ENCODE measurements around the gene GTF2H4. TPM values are rescaled to one million over a fixed set of nuclear protein-coding genes. Genes with fewer than 3 reads are reported as not detected.
A peak's percentile ranks its signal among the peaks of the same experiment; 100 is the strongest.

The GTF2H4 gene
- total and polyA plus RNA-seq, 12 donors: 3.7 to 71.9 (median 29.9) TPM

- peaks cover 28 to 53% of the 10 kb centered on the region in 2 donors for H3K4me1 ChIP-seq (replicated peaks in 1 of 2)
- WGBS, 4 donors: 81 to 91% (median 86%) methylated on average over 12 to 16 of the region's 16 CpGs
- intact Hi-C loops (cut with DNase I): loop anchor here in 1 of 2 donors (10.0 kb wide), 1 partner anchor 136 kb away; the partner anchor contains the start of genes FLOT1 and IER3
Observed at GRCh38 chr6:30880698-30881252, 27.2 kb upstream of the GTF2H4 start.

GRCh38 chr6:30881392-30882203, 26.4 kb upstream of the GTF2H4 start:
- DNase-seq: no peak
- no peaks in the 10 kb centered on the region for H3K36me3 ChIP-seq (replicated peaks in 1 of 2)
- H3K9me3 ChIP-seq (replicated peaks in 1 of 3): no peaks in the 10 kb centered on the region
- TF ChIP-seq POLR2A (IDR thresholded peaks at IDR 0.05): no peak
- TF ChIP-seq, protein P1, sequence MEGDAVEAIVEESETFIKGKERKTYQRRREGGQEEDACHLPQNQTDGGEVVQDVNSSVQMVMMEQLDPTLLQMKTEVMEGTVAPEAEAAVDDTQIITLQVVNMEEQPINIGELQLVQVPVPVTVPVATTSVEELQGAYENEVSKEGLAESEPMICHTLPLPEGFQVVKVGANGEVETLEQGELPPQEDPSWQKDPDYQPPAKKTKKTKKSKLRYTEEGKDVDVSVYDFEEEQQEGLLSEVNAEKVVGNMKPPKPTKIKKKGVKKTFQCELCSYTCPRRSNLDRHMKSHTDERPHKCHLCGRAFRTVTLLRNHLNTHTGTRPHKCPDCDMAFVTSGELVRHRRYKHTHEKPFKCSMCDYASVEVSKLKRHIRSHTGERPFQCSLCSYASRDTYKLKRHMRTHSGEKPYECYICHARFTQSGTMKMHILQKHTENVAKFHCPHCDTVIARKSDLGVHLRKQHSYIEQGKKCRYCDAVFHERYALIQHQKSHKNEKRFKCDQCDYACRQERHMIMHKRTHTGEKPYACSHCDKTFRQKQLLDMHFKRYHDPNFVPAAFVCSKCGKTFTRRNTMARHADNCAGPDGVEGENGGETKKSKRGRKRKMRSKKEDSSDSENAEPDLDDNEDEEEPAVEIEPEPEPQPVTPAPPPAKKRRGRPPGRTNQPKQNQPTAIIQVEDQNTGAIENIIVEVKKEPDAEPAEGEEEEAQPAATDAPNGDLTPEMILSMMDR (IDR thresholded peaks at IDR 0.05): no peak
- H3K27me3 ChIP-seq: no peaks in the 10 kb centered on the region
- intact Hi-C loops (cut with DNase I): loop anchor here in 1 of 2 donors (10.0 kb wide), 1 partner anchor 137 kb away; the partner anchor contains the start of genes FLOT1 and IER3
- peaks cover 30 to 54% of the 10 kb centered on the region in 2 donors for H3K4me1 ChIP-seq (replicated peaks in 1 of 2)
- H3K4me3 ChIP-seq: no peak overlapping the region
- WGBS, 4 donors: 74 to 89% (median 80%) methylated on average over 14 of the region's 14 CpGs
- peak overlapping the region in 1 of 5 donors; percentile 84 for H3K27ac ChIP-seq

More at GRCh38 chr6:30880698-30881252, 27.2 kb upstream of the GTF2H4 start:
- TF ChIP-seq POLR2A (IDR thresholded peaks at IDR 0.05): no peak
- TF ChIP-seq, protein P1 (IDR thresholded peaks at IDR 0.05): no peak
- Histone ChIP-seq H3K27ac (no peak overlapping the region), H3K27me3 (no peaks in the 10 kb centered on the region), H3K9me3 (replicated peaks in 1 of 3) (no peaks in the 10 kb centered on the region), H3K36me3 (replicated peaks in 1 of 2) (no peaks in the 10 kb centered on the region), H3K4me3 (no peak overlapping the region)
- no peak for DNase-seq

- H3K4me3 ChIP-seq: no peak overlapping the region
- H3K27me3 ChIP-seq: no peaks in the 10 kb centered on the region
- H3K9me3 ChIP-seq (replicated peaks in 1 of 3): no peaks in the 10 kb centered on the region
- peak overlapping the region in 2 of 5 donors; percentile 84 to 88 for H3K27ac ChIP-seq
- TF ChIP-seq, protein P1 (IDR thresholded peaks at IDR 0.05): no peak
- TF ChIP-seq POLR2A (IDR thresholded peaks at IDR 0.05): no peak
- peak in 1 of 7 donors; percentile 21 for DNase-seq
- peaks cover 26 to 49% of the 10 kb centered on the region in 2 donors for H3K4me1 ChIP-seq (replicated peaks in 1 of 2)
- no peaks in the 10 kb centered on the region for H3K36me3 ChIP-seq (replicated peaks in 1 of 2)
- intact Hi-C loops (cut with DNase I): loop anchor here in 1 of 2 donors (10.0 kb wide), 1 partner anchor 137 kb away; the partner anchor contains the start of genes FLOT1 and IER3
- 77 to 83% (median 80%) methylated on average over 5 to 8 of the region's 8 CpGs for WGBS, 4 donors
Observed at GRCh38 chr6:30882204-30882758, 25.7 kb upstream of the GTF2H4 start.

All from adrenal gland (tissue), 12 donors.